Measurements from ENCODE around the gene IFT80.

GRCh38 chr3:160287666-160288065, 111.4 kb downstream of the IFT80 start:
- TF ChIP-seq CTCF (IDR thresholded peaks at IDR 0.05) (no peak), POLR2A (IDR thresholded peaks at IDR 0.05) (no peak)

Measured in Peyer's patch (tissue), 4 donors.